Measurements from ENCODE around the gene CFAP92.
"Not testable (repeated sequence)": the region's sequence is repeated elsewhere in the genome, so short reads cannot be mapped to it uniquely, and the experiment has no call there.

CFAP92 gene

GRCh38 chr3:128873244-128874022 is 120.4 kb downstream of the CFAP92 start:
- in situ Hi-C loops (cut with HindIII; ENCODE audit: low sequenced_read_pairs): no loop called here
- DNase-seq (ENCODE audit: low read depth, low spot score): no peak

GRCh38 chr3:128872744-128873143 is 121.1 kb downstream of the CFAP92 start:
- in situ Hi-C loops (cut with HindIII; ENCODE audit: low sequenced_read_pairs): no loop called here
- DNase-seq (ENCODE audit: low read depth, low spot score): no peak
- TF ChIP-seq CTCF (IDR thresholded peaks at IDR 0.05; ENCODE audit: low read depth, low read length): no peak

More at GRCh38 chr3:128873244-128874022, 120.4 kb downstream of the CFAP92 start:
- no peak overlapping the region for H3K4me3 ChIP-seq (ENCODE audit: low read depth, low read length)
- no peak for TF ChIP-seq CTCF (IDR thresholded peaks at IDR 0.05; ENCODE audit: low read depth, low read length)

GRCh38 chr3:128872282-128872681 is 121.6 kb downstream of the CFAP92 start:
- no peak overlapping the region for H3K4me3 ChIP-seq (ENCODE audit: low read depth, low read length)
- no peak for TF ChIP-seq CTCF (IDR thresholded peaks at IDR 0.05; ENCODE audit: low read depth, low read length)
- in situ Hi-C loops (cut with HindIII; ENCODE audit: low sequenced_read_pairs): no loop called here
- DNase-seq (ENCODE audit: low read depth, low spot score): no peak

More at GRCh38 chr3:128872744-128873143, 121.1 kb downstream of the CFAP92 start:
- H3K4me3 ChIP-seq (ENCODE audit: low read depth, low read length): no peak overlapping the region

GRCh38 chr3:128870347-128870746 is 123.5 kb downstream of the CFAP92 start:
- no peak overlapping the region for H3K4me3 ChIP-seq (ENCODE audit: low read depth, low read length)
- in situ Hi-C loops (cut with HindIII; ENCODE audit: low sequenced_read_pairs): no loop called here
- no peak for DNase-seq (ENCODE audit: low read depth, low spot score)
- no peak for TF ChIP-seq CTCF (IDR thresholded peaks at IDR 0.05; ENCODE audit: low read depth, low read length)

- no peak overlapping the region for H3K4me3 ChIP-seq (ENCODE audit: low read depth, low read length)
- in situ Hi-C loops (cut with HindIII; ENCODE audit: low sequenced_read_pairs): no loop called here
- DNase-seq (ENCODE audit: low read depth, low spot score): no peak
- no peak for TF ChIP-seq CTCF (IDR thresholded peaks at IDR 0.05; ENCODE audit: low read depth, low read length)
Observed at GRCh38 chr3:128867200-128868125, 126.4 kb downstream of the CFAP92 start.

- in situ Hi-C loops (cut with HindIII; ENCODE audit: low sequenced_read_pairs); H3K4me3 ChIP-seq (ENCODE audit: low read depth, low read length): not testable (repeated sequence)
- peak; percentile 20 for DNase-seq (ENCODE audit: low read depth, low spot score)
Observed at GRCh38 chr3:128864849-128865804, 128.7 kb downstream of the CFAP92 start.

Data from astrocyte of the spinal cord (primary cell).